Uterus (tissue), 4 donors: ENCODE measurements around the gene TMEM151A. TPM values are rescaled to one million over a fixed set of nuclear protein-coding genes. Genes with fewer than 3 reads are reported as not detected.

Experiments
- DNase-seq, 2 donors: peaks; one replicate each; pipeline ENCODE4 v3.0.0-alpha.2; 2019 to 2020
- H3K27ac ChIP-seq, 2 donors: fragments of 200-600 bp; sonication (generic); 1 replicate in 1 of 2; 2 replicates in 1 of 2; pipeline ENCODE4 v1.5.1; 2016 to 2018
- H3K27me3 ChIP-seq, 2 donors: fragments of 200-600 bp; sonication (generic); one replicate each; pipeline ENCODE4 v1.5.1; 2018 to 2019; ENCODE audit warnings: control low read depth in 1 of 2
- H3K36me3 ChIP-seq, 2 donors: fragments of 200-600 bp; sonication (generic); one replicate each; pipeline ENCODE4 v1.5.1; 2019; ENCODE audit warnings: control low read depth in 1 of 2
- H3K4me1 ChIP-seq, 2 donors: fragments of 200-600 bp; sonication (generic); one replicate each; pipeline ENCODE4 v1.5.1; 2018 to 2019; ENCODE audit warnings: control low read depth in 1 of 2
- H3K4me3 ChIP-seq, 2 donors: fragments of 200-600 bp; sonication (generic); 1 replicate in 1 of 2; 2 replicates in 1 of 2; pipeline ENCODE4 v1.5.1; 2018 to 2019; ENCODE audit warnings: mild to moderate bottlenecking in 1 of 2
- H3K9me3 ChIP-seq, 2 donors: fragments of 200-600 bp; sonication (generic); one replicate each; pipeline ENCODE4 v1.5.1; 2019; ENCODE audit warnings: control low read depth in 1 of 2
- POLR2A ChIP-seq, 2 donors: fragments of 450-650 bp; IDR thresholded peaks; one replicate each; pipeline ENCODE4 v1.6.1; 2016; ENCODE audit warnings: antibody characterized with exemption in 2 of 2, mild to moderate bottlenecking in 1 of 2, moderate library complexity in 1 of 2
- intact Hi-C: fragments of 100-400 bp; cut with DNase I; formaldehyde crosslinking; loops from one replicate; pipeline ENCODE4 v1.15.1; 2023; ENCODE audit warnings: low total_unique reads
- total RNA-seq, 4 donors: library from RNA; depleted of rRNA in 3 of 4; stranded (reverse); fragments of >200 nt in 3 of 4; gene quantifications; one replicate each; pipeline versions ENCODE4 v1.1.0 to v1.2.4, GENCODE V29; 2014 to 2023
- TF ChIP-seq, protein P1 (sequence below), 4 experiments: fragments of 200-600 bp in 2 of 4; fragments of 450-650 bp in 2 of 4; sonication (generic) in 2 of 4; IDR thresholded peaks; one replicate each; pipeline ENCODE4 v1.5.1; 2016 to 2019; ENCODE audit warnings: antibody characterized with exemption in 4 of 4, mild to moderate bottlenecking in 2 of 4, moderate library complexity in 1 of 4
- donor health status: DM: yes; HTN: yes; CAD: no.

The TMEM151A gene
- total RNA-seq, result under 1 TPM in 1 of 4 donors, not detected in 3; 0.27 TPM

DNA sequence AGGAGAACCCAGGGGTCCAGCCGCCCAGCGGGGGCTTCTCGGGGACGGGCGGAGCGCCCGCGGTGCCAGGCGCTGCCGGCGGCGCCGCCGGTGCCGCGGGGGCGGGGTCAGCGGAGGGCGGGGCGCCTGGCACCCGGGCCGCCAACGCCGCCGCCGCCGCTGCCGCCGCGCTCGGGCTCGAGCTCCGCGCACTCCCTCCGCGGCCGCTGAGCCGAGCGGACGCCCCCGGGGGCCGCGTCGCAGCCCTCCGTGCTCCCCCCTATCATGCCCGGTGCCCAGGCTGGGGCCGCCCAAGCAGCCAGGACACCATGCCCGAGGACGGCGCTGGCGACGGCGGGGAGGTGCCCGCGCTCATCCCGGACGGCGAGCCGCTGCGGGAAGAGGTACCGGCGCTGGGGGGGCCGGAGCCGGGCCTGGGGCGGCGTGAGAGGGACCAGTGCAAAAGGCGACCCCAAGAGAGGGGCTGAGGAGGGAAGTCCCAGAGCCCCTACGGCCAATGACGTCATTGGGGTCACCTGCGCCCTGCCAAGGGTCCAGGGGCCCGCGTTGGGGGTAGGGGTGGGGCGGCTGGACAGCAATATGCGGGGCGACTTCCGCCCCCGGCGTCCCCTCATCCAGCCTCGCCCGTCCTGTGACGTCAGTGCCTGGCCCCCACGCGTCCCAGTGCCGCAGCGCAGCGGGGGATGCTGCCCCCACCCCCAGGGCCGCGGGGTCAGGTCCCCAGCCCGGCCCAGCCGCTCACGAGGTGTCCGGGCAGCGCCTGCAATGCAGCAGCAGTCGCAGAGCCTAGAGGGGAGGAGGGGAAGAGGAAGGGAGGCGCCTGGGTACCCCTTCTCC is at the start of gene TMEM151A:
TSS of gene TMEM151A (plus strand) at position 189 of the 837 bp plus-strand sequence. CDS start at position 309, 120 bp downstream.
- Histone ChIP-seq H3K4me1 (peaks cover 0 to 19% of the 10 kb centered on the region in 2 donors), H3K9me3 (no peaks in the 10 kb centered on the region), H3K36me3 (no peaks in the 10 kb centered on the region), H3K27ac (no peak within 1 kb of the TSS), H3K27me3 (peaks cover 7 to 13% of the 10 kb centered on the region in 2 donors), H3K4me3 (no peak within 1 kb of the TSS)
- TF ChIP-seq, protein P1, sequence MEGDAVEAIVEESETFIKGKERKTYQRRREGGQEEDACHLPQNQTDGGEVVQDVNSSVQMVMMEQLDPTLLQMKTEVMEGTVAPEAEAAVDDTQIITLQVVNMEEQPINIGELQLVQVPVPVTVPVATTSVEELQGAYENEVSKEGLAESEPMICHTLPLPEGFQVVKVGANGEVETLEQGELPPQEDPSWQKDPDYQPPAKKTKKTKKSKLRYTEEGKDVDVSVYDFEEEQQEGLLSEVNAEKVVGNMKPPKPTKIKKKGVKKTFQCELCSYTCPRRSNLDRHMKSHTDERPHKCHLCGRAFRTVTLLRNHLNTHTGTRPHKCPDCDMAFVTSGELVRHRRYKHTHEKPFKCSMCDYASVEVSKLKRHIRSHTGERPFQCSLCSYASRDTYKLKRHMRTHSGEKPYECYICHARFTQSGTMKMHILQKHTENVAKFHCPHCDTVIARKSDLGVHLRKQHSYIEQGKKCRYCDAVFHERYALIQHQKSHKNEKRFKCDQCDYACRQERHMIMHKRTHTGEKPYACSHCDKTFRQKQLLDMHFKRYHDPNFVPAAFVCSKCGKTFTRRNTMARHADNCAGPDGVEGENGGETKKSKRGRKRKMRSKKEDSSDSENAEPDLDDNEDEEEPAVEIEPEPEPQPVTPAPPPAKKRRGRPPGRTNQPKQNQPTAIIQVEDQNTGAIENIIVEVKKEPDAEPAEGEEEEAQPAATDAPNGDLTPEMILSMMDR (IDR thresholded peaks at IDR 0.05), result no peak
- no peak for TF ChIP-seq POLR2A (IDR thresholded peaks at IDR 0.05)
- DNase-seq, result no peak
- intact Hi-C loops, result no loop called here

DNA sequence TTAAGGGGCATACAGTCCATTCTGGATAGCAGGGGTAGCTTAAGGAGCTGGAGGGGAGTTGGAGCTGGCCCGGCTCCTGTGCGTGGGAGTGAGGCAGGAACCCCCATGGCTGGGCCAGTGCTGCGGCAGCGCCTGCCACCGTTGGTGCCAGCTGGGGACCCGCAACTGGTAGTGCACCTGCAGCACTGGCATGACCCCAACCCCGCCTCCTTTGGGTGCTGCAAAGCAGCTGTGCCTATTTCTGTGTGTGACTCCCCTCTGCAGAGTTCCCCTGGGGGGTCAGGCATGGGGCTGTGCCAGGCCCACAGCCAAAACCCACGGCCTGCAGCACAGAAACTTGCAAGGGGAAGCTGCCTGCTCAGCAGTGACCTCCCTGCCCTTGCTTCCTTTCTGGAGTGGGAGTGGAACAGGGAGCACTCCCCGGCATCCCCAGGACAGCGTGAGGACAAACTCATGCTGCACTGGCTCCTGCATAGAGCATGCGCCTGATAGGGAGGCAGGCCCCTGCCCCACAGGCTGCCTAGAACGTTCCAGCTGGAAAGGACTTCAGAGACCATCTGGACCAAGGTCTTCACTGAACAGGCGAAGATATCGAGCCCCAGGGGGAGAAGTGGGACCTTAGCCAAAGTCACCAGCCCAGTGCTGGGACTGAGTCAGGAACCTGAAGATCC is 49.5 kb upstream of the TMEM151A start:
- Histone ChIP-seq H3K27ac (no peak overlapping the region), H3K4me3 (no peak overlapping the region), H3K4me1 (no peaks in the 10 kb centered on the region), H3K36me3 (no peaks in the 10 kb centered on the region), H3K27me3 (no peaks in the 10 kb centered on the region), H3K9me3 (no peaks in the 10 kb centered on the region)
- intact Hi-C loops, result no loop called here
- no peak for TF ChIP-seq POLR2A (IDR thresholded peaks at IDR 0.05)
- TF ChIP-seq, protein P1 (IDR thresholded peaks at IDR 0.05), result no peak
- DNase-seq, result no peak

DNA sequence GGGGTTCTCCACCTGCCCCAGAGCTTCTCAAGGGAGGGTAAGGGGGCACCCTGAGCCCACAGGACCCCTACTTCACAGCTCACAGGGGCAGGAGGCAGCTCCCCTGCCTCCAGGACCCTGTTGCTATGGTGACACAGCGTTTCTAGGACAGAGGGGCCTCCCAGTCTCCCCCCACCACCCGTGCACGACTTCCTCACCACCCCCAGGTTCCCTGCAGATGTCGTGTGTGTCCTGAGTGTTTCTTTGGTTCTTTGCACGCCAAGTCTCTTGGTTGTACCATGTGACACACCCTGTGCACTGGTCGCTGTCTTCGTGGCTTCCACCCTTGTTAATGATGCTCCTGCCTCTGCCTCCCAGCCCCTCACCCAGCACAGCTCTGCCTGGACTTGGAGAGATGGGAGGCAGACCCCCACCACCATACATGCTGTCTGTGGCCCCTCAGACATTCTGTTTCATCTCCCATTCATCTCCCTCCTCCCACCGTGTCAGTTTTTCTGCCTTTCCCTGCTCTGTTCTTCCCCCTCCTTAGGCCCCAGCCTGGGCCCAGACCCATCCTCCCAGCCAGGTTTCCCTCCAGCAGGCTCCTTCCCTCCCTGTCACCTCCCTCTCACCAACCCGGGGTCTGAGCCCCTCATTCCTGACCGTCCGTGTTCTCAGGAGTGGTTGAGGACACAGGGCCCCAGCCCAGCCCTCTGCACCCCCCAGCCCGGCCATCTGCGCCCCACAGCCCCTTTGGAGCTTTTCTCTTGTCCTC is 47.7 kb upstream of the TMEM151A start:
- no peaks in the 10 kb centered on the region for H3K36me3 ChIP-seq

DNA sequence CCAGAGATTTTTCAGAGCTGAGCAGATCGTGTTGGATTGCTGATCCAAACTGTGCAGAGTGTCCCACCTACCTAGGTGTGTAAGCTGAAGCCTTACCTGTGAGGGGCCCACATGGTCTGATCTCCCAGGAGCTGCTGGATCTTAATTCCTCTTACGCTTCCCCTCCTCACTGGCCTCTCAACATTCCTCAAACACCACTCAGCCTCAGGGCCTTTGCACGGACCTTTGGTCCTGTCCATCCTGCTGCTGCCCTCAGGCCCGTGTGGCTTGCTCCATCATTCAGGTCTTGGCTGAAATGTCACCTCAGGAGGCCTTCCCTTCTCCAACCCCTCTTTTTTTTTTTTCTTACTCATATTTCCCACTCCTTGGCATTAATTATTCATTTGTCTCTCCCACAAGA is 44.4 kb upstream of the TMEM151A start:
- Histone ChIP-seq H3K36me3 (no peaks in the 10 kb centered on the region), H3K27me3 (no peaks in the 10 kb centered on the region), H3K9me3 (no peaks in the 10 kb centered on the region), H3K4me1 (no peaks in the 10 kb centered on the region), H3K27ac (no peak overlapping the region), H3K4me3 (no peak overlapping the region)
- TF ChIP-seq, protein P1 (IDR thresholded peaks at IDR 0.05), result no peak
- DNase-seq, result no peak
- intact Hi-C loops, result no loop called here

More for the DNA sequence above, 47.7 kb upstream of the TMEM151A start:
- Histone ChIP-seq H3K27me3 (no peaks in the 10 kb centered on the region), H3K4me3 (no peak overlapping the region), H3K27ac (no peak overlapping the region), H3K4me1 (no peaks in the 10 kb centered on the region), H3K9me3 (no peaks in the 10 kb centered on the region)
- TF ChIP-seq POLR2A (IDR thresholded peaks at IDR 0.05), result no peak
- TF ChIP-seq, protein P1 (IDR thresholded peaks at IDR 0.05), result no peak
- intact Hi-C loops, result no loop called here
- DNase-seq, result no peak
